ENCODE measurements around the gene TDRD7.

The TDRD7 gene

DNA sequence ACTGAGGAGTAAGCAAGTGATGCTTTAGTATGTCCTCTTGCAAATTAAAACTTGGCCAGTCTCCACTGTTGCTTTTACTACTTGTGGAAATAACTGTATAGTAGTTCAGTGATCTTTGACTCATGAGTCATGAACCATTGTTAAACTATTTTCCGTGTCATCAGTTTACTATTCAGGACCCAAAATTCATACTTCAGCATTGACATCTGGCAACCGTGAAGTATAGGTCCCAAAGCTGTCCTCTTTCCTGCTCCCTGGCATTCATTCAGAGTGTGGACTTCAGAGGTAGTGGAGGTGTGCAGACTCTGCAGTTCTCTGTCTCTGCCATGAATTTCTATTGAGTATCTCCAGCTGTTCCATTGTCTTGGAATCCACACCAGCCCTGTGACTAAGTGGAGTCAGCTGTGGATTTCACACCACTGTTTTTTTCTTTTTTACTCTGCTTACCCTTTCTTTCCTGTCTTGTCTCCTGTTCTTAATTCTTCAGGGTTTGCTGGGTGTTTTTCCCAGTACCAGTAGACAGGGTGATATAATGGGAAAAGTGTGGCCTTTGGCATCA lies 7.5 kb downstream of the TDRD7 start:
- TF ChIP-seq, protein P1, sequence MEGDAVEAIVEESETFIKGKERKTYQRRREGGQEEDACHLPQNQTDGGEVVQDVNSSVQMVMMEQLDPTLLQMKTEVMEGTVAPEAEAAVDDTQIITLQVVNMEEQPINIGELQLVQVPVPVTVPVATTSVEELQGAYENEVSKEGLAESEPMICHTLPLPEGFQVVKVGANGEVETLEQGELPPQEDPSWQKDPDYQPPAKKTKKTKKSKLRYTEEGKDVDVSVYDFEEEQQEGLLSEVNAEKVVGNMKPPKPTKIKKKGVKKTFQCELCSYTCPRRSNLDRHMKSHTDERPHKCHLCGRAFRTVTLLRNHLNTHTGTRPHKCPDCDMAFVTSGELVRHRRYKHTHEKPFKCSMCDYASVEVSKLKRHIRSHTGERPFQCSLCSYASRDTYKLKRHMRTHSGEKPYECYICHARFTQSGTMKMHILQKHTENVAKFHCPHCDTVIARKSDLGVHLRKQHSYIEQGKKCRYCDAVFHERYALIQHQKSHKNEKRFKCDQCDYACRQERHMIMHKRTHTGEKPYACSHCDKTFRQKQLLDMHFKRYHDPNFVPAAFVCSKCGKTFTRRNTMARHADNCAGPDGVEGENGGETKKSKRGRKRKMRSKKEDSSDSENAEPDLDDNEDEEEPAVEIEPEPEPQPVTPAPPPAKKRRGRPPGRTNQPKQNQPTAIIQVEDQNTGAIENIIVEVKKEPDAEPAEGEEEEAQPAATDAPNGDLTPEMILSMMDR (IDR thresholded peaks at IDR 0.05; ENCODE audit: extremely low read depth, insufficient read depth, missing control alignments), result no peak
- in situ Hi-C loops (cut with MboI; ENCODE audit: low pct_unique_long_range_greater_than_20kb, low sequenced_read_pairs, unreplicated experiment), result no loop called here
- no peak for DNase-seq (ENCODE audit: low spot score)

DNA sequence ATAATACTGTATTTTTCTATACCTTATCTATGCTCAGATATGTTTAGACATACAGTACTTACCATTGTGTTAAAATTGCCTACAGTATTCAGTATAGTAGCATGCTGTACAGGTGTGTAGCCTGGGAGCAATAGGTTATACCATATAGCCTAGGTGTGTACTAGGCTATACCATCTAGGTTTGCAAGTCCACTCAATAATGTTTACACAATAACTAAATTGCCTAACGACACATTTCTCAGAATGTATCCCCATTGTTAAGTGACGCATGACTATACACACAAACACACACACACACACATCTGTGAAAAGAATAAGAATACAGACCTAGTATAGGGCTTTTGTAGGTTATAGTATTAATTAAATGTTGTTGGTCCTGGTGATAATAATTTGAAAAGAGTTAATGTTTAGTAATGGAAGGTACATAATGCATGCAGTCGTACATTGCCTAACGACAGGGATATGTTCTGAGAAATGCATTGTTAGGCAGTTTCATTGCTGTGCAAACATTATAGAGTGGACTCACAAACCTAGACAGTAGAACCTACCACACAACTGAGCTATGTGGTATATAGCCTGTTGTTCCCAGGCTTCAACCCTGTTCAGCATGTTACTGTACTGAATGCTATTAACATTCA lies 13.6 kb downstream of the TDRD7 start:
- DNase-seq (ENCODE audit: low spot score), result no peak
- in situ Hi-C loops (cut with MboI; ENCODE audit: low pct_unique_long_range_greater_than_20kb, low sequenced_read_pairs, unreplicated experiment), result no loop called here
- TF ChIP-seq, protein P1 (IDR thresholded peaks at IDR 0.05; ENCODE audit: extremely low read depth, insufficient read depth, missing control alignments), result no peak

DNA sequence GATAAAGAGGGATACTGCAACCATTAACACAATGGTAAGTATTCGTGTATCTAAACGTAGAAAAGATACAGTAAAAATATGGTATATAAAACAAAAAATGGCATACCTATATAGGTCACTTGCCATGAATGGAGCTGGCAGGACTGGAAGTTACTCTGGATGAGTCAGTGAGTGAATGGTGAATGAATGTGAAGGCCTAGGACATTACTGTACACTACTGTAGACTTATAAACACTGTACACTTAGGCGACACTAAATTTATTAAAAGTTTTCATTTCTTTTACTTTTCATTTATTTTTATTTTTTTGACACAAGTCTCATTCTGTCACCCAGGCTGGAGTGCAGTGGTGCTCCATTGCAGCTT lies 14.1 kb downstream of the TDRD7 start:
- DNase-seq (ENCODE audit: low spot score), result no peak
- TF ChIP-seq, protein P1 (IDR thresholded peaks at IDR 0.05; ENCODE audit: extremely low read depth, insufficient read depth, missing control alignments), result no peak
- in situ Hi-C loops (cut with MboI; ENCODE audit: low pct_unique_long_range_greater_than_20kb, low sequenced_read_pairs, unreplicated experiment), result no loop called here

DNA sequence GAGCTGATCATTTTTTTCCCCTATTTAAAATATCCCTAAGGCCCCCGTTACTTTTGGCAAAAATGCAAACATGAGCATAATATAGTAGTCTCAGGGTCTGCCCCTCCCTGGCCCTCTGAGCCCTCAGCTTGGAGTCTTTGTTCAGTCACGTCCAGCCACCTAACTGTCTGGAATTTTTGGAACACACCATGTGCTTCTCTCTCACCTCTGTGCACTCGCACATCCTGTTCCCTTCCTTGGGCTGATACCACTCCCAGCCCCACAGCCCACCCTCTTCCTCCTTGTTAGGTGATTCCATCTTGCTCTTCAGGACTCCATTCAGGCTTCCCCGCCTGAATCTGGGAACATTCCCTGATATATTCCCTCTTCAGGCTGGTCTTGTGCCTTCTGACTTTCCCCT lies 16.0 kb downstream of the TDRD7 start:
- in situ Hi-C loops (cut with MboI; ENCODE audit: low pct_unique_long_range_greater_than_20kb, low sequenced_read_pairs, unreplicated experiment), result no loop called here
- DNase-seq (ENCODE audit: low spot score), result no peak
- TF ChIP-seq, protein P1 (IDR thresholded peaks at IDR 0.05; ENCODE audit: extremely low read depth, insufficient read depth, missing control alignments), result no peak

DNA sequence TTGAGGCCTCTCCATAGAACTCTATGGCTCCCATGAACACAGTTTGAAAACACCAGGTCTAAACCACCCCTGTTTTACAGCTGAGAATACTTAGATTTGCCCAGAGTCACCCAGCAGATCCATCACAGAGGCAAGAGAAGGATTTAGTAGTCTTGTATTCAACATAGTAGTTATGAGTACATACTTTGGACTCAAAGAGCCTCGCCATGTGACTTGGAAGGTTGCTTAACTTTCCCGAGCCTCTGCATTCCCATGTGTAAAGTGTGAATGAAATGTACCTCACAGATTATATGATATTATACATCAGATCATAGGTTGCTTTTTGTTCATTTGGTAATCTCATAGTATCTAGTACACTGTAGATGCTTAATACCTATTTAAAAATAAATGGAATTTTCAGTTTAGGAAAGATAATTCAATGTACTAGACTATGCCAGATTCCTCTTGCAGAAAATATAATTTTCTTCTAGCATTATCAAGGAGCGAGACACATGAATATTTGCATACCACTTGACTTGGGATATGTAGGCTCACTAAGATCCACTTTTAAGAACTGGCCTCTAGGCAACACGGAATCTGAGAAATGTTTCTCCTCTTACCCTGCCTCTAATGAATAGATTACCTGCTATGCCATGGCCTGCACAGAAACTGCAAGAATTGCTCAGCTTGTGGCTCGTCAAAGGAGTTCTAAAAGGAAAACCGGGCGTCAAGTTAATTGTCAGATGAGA lies 18.6 kb downstream of the TDRD7 start:
- in situ Hi-C loops (cut with MboI; ENCODE audit: low pct_unique_long_range_greater_than_20kb, low sequenced_read_pairs, unreplicated experiment), result no loop called here
- TF ChIP-seq, protein P1 (IDR thresholded peaks at IDR 0.05; ENCODE audit: extremely low read depth, insufficient read depth, missing control alignments), result no peak
- DNase-seq (ENCODE audit: low spot score), result no peak

DNA sequence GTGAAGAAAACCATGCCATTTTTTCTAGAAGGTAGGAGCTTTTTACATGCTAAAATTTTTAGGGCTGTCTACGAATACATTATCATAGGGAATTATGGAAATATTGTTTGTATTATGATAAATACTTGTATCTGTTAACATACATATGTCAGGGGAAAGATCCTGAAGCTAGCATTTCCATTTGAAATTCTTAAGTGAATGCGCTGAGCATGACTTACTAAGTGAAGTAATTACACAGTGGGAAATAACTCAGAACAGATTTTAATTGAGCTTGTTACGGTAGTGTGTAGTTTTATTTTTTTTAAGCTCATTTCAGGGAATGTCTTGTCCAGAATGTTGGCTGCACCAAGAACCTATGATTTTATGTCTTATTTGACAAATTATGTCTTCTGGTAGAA lies 19.1 kb downstream of the TDRD7 start:
- TF ChIP-seq, protein P1 (IDR thresholded peaks at IDR 0.05; ENCODE audit: extremely low read depth, insufficient read depth, missing control alignments), result no peak
- in situ Hi-C loops (cut with MboI; ENCODE audit: low pct_unique_long_range_greater_than_20kb, low sequenced_read_pairs, unreplicated experiment), result no loop called here
- DNase-seq (ENCODE audit: low spot score), result no peak
